Lung (tissue), 12 donors: ENCODE data around the gene BAD. TPM values are rescaled to one million over a fixed set of nuclear protein-coding genes. Genes with fewer than 3 reads are reported as not detected.
"Not testable (repeated sequence)": the region's sequence is repeated elsewhere in the genome, so short reads cannot be mapped to it uniquely, and the experiment has no call there.

Source experiments
- ATAC-seq: fragments of 200-7000 bp; cut with Tn5 transposase; one replicate; pipeline ENCODE4 v1.9.1; 2020; ENCODE audit warnings: moderate number of reproducible peaks; ENCODE audit not compliant: insufficient read depth, low FRiP score
- DNase-seq, 3 donors: peaks; one replicate each; pipeline ENCODE4 v3.0.0-alpha.2; 2013 to 2017
- H3K27ac ChIP-seq, 2 donors: one replicate each; pipeline ENCODE4 v1.5.1; 2013; ENCODE audit warnings: mild to moderate bottlenecking in 2 of 2, moderate library complexity in 2 of 2, control low read depth in 1 of 2, inconsistent platforms in 1 of 2, low read depth in 1 of 2, low read length in 1 of 2
- H3K27me3 ChIP-seq, 3 donors: one replicate each; pipeline ENCODE4 v1.5.1; 2013; ENCODE audit warnings: low read length in 2 of 3; ENCODE audit not compliant: control insufficient read depth in 3 of 3, insufficient read depth in 3 of 3
- H3K36me3 ChIP-seq, 4 donors: one replicate each; pipeline ENCODE4 v1.5.1; 2013; ENCODE audit warnings: low read length in 4 of 4, mild to moderate bottlenecking in 1 of 4, moderate library complexity in 1 of 4; ENCODE audit not compliant: control insufficient read depth in 4 of 4, insufficient read depth in 4 of 4
- H3K4me1 ChIP-seq, 5 donors: one replicate each; pipeline ENCODE4 v1.5.1; 2013; ENCODE audit warnings: low read length in 5 of 5, mild to moderate bottlenecking in 2 of 5, moderate library complexity in 1 of 5; ENCODE audit not compliant: control insufficient read depth in 5 of 5, insufficient read depth in 5 of 5
- H3K4me3 ChIP-seq: one replicate; pipeline ENCODE4 v1.5.1; 2013; ENCODE audit warnings: mild to moderate bottlenecking, control low read depth, moderate library complexity
- H3K9ac ChIP-seq, 2 donors: one replicate each; pipeline ENCODE4 v1.5.1; 2013; ENCODE audit warnings: low read length in 2 of 2, control low read depth in 1 of 2; ENCODE audit not compliant: insufficient read depth in 1 of 2
- H3K9me3 ChIP-seq, 4 donors: one replicate each; pipeline ENCODE4 v1.5.1; 2013; ENCODE audit warnings: low read length in 3 of 4, mild to moderate bottlenecking in 1 of 4, moderate library complexity in 1 of 4; ENCODE audit not compliant: control insufficient read depth in 4 of 4, insufficient read depth in 3 of 4
- WGBS, 2 donors: extraction: QIAGEN DNeasy Blood & Tissue Kit; methylation state at CpG; one replicate each; pipeline ENCODE4 v1.1.7; 2013; 5-methylcytosine and 5-hydroxymethylcytosine counted together
- polyA plus RNA-seq, 2 donors: library from polyadenylated mRNA; stranded (reverse); fragments of 200-250 nt; gene quantifications; one replicate each; pipeline ENCODE4 v1.2.1, GENCODE V29; 2013
- total RNA-seq, 2 donors: library from RNA; depleted of rRNA in 1 of 2; stranded (reverse); fragments of >200 nt in 1 of 2; gene quantifications; one replicate each; pipeline ENCODE4 v1.2.1, GENCODE V29; 2014 to 2021
- TF ChIP-seq, protein P1 (sequence below): IDR thresholded peaks from 2 replicates; pipeline ENCODE4 v1.5.1; 2012; ENCODE audit warnings: mild to moderate bottlenecking; ENCODE audit errors: control extremely low read depth, extremely low read depth
- donor health status: control.
- donor health status: control.
- donor health status: Bipolar disorder and iron deficiency.
- donor health status: healthy.
- donor health status: DM: yes; HTN: yes; CAD: no.

Gene BAD
- total and polyA plus RNA-seq, 4 donors: 69.5 to 127 (median 75.5) TPM

DNA sequence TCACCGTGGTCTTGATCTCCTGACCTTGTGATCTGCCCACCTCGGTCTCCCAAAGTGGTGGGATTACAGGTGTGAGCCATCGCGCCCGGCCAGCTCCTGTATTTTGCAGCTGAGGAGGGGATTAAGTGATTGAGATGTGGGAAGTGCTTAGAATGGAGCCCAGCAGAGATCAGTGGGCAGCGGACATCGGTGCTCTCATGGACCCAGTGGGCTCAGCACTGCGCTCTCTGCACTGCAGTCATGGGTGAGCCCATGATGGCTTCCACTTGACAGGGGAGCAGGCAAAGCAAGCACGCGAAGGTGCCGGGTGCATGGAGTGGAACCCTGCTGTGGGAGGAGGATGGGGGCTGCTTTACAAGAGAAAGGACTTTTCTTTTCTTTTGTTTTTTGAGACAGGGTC, 46.4 kb upstream of the BAD start:
- TF ChIP-seq, protein P1, sequence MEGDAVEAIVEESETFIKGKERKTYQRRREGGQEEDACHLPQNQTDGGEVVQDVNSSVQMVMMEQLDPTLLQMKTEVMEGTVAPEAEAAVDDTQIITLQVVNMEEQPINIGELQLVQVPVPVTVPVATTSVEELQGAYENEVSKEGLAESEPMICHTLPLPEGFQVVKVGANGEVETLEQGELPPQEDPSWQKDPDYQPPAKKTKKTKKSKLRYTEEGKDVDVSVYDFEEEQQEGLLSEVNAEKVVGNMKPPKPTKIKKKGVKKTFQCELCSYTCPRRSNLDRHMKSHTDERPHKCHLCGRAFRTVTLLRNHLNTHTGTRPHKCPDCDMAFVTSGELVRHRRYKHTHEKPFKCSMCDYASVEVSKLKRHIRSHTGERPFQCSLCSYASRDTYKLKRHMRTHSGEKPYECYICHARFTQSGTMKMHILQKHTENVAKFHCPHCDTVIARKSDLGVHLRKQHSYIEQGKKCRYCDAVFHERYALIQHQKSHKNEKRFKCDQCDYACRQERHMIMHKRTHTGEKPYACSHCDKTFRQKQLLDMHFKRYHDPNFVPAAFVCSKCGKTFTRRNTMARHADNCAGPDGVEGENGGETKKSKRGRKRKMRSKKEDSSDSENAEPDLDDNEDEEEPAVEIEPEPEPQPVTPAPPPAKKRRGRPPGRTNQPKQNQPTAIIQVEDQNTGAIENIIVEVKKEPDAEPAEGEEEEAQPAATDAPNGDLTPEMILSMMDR: no peak
- no peaks in the 10 kb centered on the region for H3K27me3 ChIP-seq
- no peaks in the 10 kb centered on the region for H3K9me3 ChIP-seq
- 83 to 88% methylated on average over 11 of the region's 11 CpGs for WGBS, 2 donors
- H3K4me3 ChIP-seq: no peak overlapping the region
- H3K4me1 ChIP-seq: peaks cover 0 to 4% (median 0%) of the 10 kb centered on the region in 5 donors
- ATAC-seq (no peak), DNase-seq (no peak)
- H3K27ac ChIP-seq: no peak overlapping the region
- no peak overlapping the region for H3K9ac ChIP-seq
- H3K36me3 ChIP-seq: no peaks in the 10 kb centered on the region

DNA sequence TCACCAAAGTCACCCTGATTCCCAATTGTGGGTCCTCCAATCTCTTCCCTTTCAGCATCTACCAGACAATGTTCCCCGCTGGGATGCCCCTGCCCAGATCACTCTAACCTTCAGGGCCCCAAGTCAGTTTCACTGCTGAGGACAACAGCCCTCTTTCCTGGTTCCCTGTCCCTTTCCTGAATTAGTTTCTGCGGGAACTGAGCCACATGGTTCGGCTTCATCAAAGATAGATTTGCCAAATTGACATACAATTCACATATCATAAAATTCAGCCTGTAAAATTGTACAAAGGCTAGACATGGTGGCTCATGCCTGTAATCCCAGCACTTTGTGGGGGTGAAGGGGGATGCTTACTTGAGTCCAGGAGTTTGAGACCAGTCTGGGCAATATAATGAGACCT, 43.5 kb upstream of the BAD start:
- Histone ChIP-seq H3K9ac (no peak overlapping the region), H3K36me3 (peaks cover 0 to 2% (median 0%) of the 10 kb centered on the region in 4 donors), H3K27ac (no peak overlapping the region), H3K4me3 (no peak overlapping the region), H3K9me3 (no peaks in the 10 kb centered on the region), H3K4me1 (peaks cover 0 to 3% (median 0%) of the 10 kb centered on the region in 5 donors), H3K27me3 (no peaks in the 10 kb centered on the region)
- ATAC-seq (no peak), DNase-seq (no peak)
- TF ChIP-seq, protein P1: no peak
- WGBS, 2 donors: 88 to 91% methylated on average over 3 of the region's 3 CpGs

DNA sequence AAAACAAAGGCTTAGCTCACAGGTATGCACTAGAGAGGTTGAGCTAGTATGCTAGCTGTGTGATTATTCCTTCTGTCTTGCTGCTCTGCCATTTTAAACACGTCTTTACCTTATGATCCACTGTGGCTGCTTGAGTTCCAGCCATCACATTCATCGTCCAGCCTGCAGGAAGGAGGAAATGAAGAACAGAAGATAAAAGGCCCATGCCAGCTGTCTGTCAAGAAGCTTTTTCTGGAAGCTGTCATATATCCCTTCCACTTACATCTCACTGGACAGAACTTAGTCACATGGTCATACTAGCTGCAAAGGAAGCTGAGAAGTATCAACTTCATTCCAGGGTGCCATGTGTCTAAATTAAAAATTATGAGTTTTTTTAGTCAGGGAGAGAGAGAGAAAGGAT, 42.9 kb upstream of the BAD start:
- no peak for DNase-seq
- H3K36me3 ChIP-seq: peaks cover 0 to 8% (median 0%) of the 10 kb centered on the region in 4 donors
- H3K4me1 ChIP-seq: peaks cover 0 to 9% (median 0%) of the 10 kb centered on the region in 5 donors
- no peak overlapping the region for H3K4me3 ChIP-seq
- 86 to 90% methylated on average over 2 of the region's 2 CpGs for WGBS, 2 donors
- H3K27me3 ChIP-seq: no peaks in the 10 kb centered on the region
- TF ChIP-seq, protein P1: no peak
- ATAC-seq: no peak
- no peak overlapping the region for H3K9ac ChIP-seq
- no peaks in the 10 kb centered on the region for H3K9me3 ChIP-seq
- no peak overlapping the region for H3K27ac ChIP-seq

DNA sequence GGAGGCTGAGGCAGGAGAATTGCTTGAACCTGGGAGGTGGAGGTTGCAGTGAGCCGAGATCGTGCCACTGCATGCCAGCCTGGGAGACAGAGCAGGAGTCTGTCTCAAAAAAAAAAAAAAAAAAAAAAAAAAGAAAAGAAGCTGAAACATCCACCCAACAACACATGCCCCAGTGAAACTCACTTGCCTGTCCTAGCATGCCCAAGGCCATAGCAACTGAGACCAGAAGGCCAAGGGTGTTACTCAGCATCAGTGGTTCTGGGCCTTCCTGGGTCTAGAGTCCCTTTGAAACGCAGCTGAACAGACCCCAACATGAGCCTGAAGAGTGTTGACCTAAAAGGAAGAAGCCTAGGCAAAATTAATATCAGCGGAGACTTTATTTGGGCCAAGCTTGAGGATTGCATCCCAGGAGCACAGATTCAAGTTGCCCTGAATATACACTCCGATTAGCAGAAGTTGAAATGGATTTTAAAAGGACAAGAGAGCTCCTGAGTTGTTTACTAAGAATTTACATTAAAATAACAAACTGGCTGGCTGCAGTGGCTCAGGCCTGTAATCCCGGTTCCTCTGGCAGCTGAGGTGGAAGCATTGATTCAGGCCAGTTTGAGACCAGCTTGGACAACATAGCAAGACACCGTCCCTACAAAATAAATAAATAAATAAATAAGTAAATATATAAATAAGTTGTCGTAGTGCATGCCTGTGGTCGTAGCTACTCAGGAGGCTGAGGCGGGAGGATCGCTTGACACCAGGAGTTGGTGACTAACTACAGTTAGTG, 40.4 kb upstream of the BAD start:
- ATAC-seq: no peak
- no peaks in the 10 kb centered on the region for H3K27me3 ChIP-seq
- DNase-seq: no peak
- peaks cover 0 to 19% (median 0%) of the 10 kb centered on the region in 4 donors for H3K36me3 ChIP-seq
- peaks cover 0 to 10% (median 0%) of the 10 kb centered on the region in 5 donors for H3K4me1 ChIP-seq
- H3K9ac ChIP-seq: no peak overlapping the region
- 91 to 94% methylated on average over 11 of the region's 11 CpGs for WGBS, 2 donors
- no peaks in the 10 kb centered on the region for H3K9me3 ChIP-seq
- TF ChIP-seq, protein P1: no peak
- H3K4me3 ChIP-seq: no peak overlapping the region
- H3K27ac ChIP-seq: no peak overlapping the region

DNA sequence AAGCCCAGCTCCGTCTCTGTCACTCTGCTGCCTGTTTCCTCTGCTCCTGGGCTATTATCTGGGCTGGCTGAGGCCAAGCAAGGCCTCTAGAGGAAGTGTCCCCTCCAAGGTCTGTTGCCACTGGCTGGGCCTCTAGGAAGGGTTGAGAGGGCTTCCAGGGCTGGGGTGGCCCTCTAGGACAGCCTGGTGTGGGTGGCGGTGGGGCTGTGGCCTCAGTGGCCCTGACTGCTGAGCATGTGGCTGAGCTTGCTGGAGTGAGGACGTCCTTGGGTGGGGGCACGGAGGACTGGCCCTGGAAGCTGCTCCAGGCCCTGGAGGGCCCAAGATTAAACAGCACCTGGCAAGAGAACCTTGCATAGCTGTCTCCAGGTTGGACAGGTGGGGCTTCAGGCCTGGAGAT, 39.5 kb upstream of the BAD start:
- not testable (repeated sequence) for DNase-seq, H3K4me3 ChIP-seq, ATAC-seq, H3K27me3 ChIP-seq, H3K9me3 ChIP-seq, H3K9ac ChIP-seq
- WGBS, 2 donors: 84 to 88% methylated on average over 4 of the region's 4 CpGs
- peaks cover 0 to 19% (median 0%) of the 10 kb centered on the region in 4 donors for H3K36me3 ChIP-seq
- H3K4me1 ChIP-seq: peaks cover 0 to 12% (median under 1%) of the 10 kb centered on the region in 5 donors
- peak overlapping the region in 1 of 2 donors; percentile 51 for H3K27ac ChIP-seq
